Measurements from ENCODE around the gene KRT222. TPM values are rescaled to one million over a fixed set of nuclear protein-coding genes. Genes with fewer than 3 reads are reported as not detected.

The KRT222 gene
- not detected in 2 replicates for total RNA-seq

GRCh38 chr17:40664582-40665333, at the start of gene KRT222:
TSS of gene KRT222 (minus strand) at chr17:40665177. CDS start at chr17:40665099, 78 bp downstream.
- Histone ChIP-seq H3K36me3 (ENCODE audit: control insufficient read depth, insufficient read depth, low read length) (no peaks in the 10 kb centered on the region), H3K27me3 (ENCODE audit: control insufficient read depth, insufficient read depth, low read length) (no peaks in the 10 kb centered on the region), H3K4me3 (ENCODE audit: low read depth, low read length) (peak within 1 kb of the TSS; percentile 35)
- DNase-seq (ENCODE audit: low read depth), result no peak
- TF ChIP-seq CTCF (IDR thresholded peaks at IDR 0.05; ENCODE audit: insufficient read depth, low read length, poor library complexity, severe bottlenecking), result no peak

GRCh38 chr17:40714473-40714872, 49.5 kb upstream of the KRT222 start:
- DNase-seq (ENCODE audit: low read depth), result no peak
- Histone ChIP-seq H3K27me3 (ENCODE audit: control insufficient read depth, insufficient read depth, low read length) (no peaks in the 10 kb centered on the region), H3K4me3 (ENCODE audit: low read depth, low read length) (no peak overlapping the region), H3K36me3 (ENCODE audit: control insufficient read depth, insufficient read depth, low read length) (no peaks in the 10 kb centered on the region)
- peak; percentile 26 for TF ChIP-seq CTCF (IDR thresholded peaks at IDR 0.05; ENCODE audit: insufficient read depth, low read length, poor library complexity, severe bottlenecking)

GRCh38 chr17:40707745-40708144, 42.8 kb upstream of the KRT222 start:
- DNase-seq (ENCODE audit: low read depth), result no peak
- Histone ChIP-seq H3K36me3 (ENCODE audit: control insufficient read depth, insufficient read depth, low read length) (no peaks in the 10 kb centered on the region), H3K27me3 (ENCODE audit: control insufficient read depth, insufficient read depth, low read length) (no peaks in the 10 kb centered on the region), H3K4me3 (ENCODE audit: low read depth, low read length) (no peak overlapping the region)
- TF ChIP-seq CTCF (IDR thresholded peaks at IDR 0.05; ENCODE audit: insufficient read depth, low read length, poor library complexity, severe bottlenecking), result no peak

- no peak for TF ChIP-seq CTCF (IDR thresholded peaks at IDR 0.05; ENCODE audit: insufficient read depth, low read length, poor library complexity, severe bottlenecking)
Observed at GRCh38 chr17:40705584-40705983, 40.6 kb upstream of the KRT222 start.

GRCh38 chr17:40703652-40704051, 38.7 kb upstream of the KRT222 start, which contains the start of gene KRT24:
TSS of gene KRT24 (minus strand) at chr17:40703752. CDS start at chr17:40703693, 59 bp downstream.
- H3K27me3 ChIP-seq (ENCODE audit: control insufficient read depth, insufficient read depth, low read length), result no peaks in the 10 kb centered on the region
- H3K36me3 ChIP-seq (ENCODE audit: control insufficient read depth, insufficient read depth, low read length), result no peaks in the 10 kb centered on the region
- no peak within 1 kb of the TSS for H3K4me3 ChIP-seq (ENCODE audit: low read depth, low read length)
- TF ChIP-seq CTCF (IDR thresholded peaks at IDR 0.05; ENCODE audit: insufficient read depth, low read length, poor library complexity, severe bottlenecking), result no peak
- DNase-seq (ENCODE audit: low read depth), result no peak

More at GRCh38 chr17:40705584-40705983, 40.6 kb upstream of the KRT222 start:
- no peaks in the 10 kb centered on the region for H3K27me3 ChIP-seq (ENCODE audit: control insufficient read depth, insufficient read depth, low read length)
- H3K36me3 ChIP-seq (ENCODE audit: control insufficient read depth, insufficient read depth, low read length), result no peaks in the 10 kb centered on the region
- H3K4me3 ChIP-seq (ENCODE audit: low read depth, low read length), result no peak overlapping the region
- DNase-seq (ENCODE audit: low read depth), result no peak

- no peak for DNase-seq (ENCODE audit: low read depth)
- no peak for TF ChIP-seq CTCF (IDR thresholded peaks at IDR 0.05; ENCODE audit: insufficient read depth, low read length, poor library complexity, severe bottlenecking)
- Histone ChIP-seq H3K36me3 (ENCODE audit: control insufficient read depth, insufficient read depth, low read length) (no peaks in the 10 kb centered on the region), H3K4me3 (ENCODE audit: low read depth, low read length) (no peak overlapping the region), H3K27me3 (ENCODE audit: control insufficient read depth, insufficient read depth, low read length) (no peaks in the 10 kb centered on the region)
Observed at GRCh38 chr17:40702271-40702670, 37.3 kb upstream of the KRT222 start.
